IMR-90 (cell line): ENCODE measurements around the gene COX14. TPM values are rescaled to one million over a fixed set of nuclear protein-coding genes. Genes with fewer than 3 reads are reported as not detected.

Experiments
- ATAC-seq: fragments of 200-7000 bp; cut with Tn5 transposase; 2 replicates; pipeline ENCODE4 v1.9.1; 2020; ENCODE audit warnings: low read depth, mild to moderate bottlenecking, moderate library complexity
- BruUV-seq: library from RNA; stranded (reverse); fragments of 400-500 nt; replicated peaks from 2 replicates; lab custom pipeline; 2021; lab: Mats Ljungman, UMichigan
- CTCF ChIA-PET: fragments of 300-600 bp; formaldehyde crosslinking; extraction: SDS; loops from one replicate; lab custom pipeline; 2021; ENCODE audit warnings: antibody characterized with exemption; lab: Yijun Ruan, JAX
- POLR2A ChIA-PET: fragments of 300-600 bp; sonication (Branson Sonifier 250); formaldehyde crosslinking; loops from one replicate; lab custom pipeline; 2022; ENCODE audit warnings: antibody characterized with exemption; ENCODE audit not compliant: unreplicated experiment; lab: Charles Lee
- DNase-seq: peaks from one replicate; pipeline ENCODE4 v3.0.0; 2013
- H2AFZ ChIP-seq: replicated peaks from 2 replicates; pipeline ENCODE3; 2013; ENCODE audit warnings: low read length, mild to moderate bottlenecking; ENCODE audit not compliant: poor library complexity
- H2AK5ac ChIP-seq: 2 replicates; pipeline ENCODE4 v1.6.1; 2013; ENCODE audit warnings: low read depth, low read length, inconsistent platforms
- H2AK9ac ChIP-seq: replicated peaks from 2 replicates; pipeline ENCODE3; 2013; ENCODE audit warnings: mild to moderate bottlenecking, low read depth, low read length, moderate library complexity; ENCODE audit not compliant: poor library complexity
- H2BK120ac ChIP-seq: 2 replicates; pipeline ENCODE4 v1.6.1; 2013; ENCODE audit warnings: low read depth, low read length, inconsistent platforms
- H2BK15ac ChIP-seq: 3 replicates; pipeline ENCODE4 v1.6.1; 2013; ENCODE audit warnings: low read depth, low read length, inconsistent platforms
- H2BK20ac ChIP-seq: 2 replicates; pipeline ENCODE4 v1.6.1; 2013; ENCODE audit warnings: low read depth, mild to moderate bottlenecking, inconsistent platforms, low read length, moderate library complexity
- H2BK5ac ChIP-seq: 2 replicates; pipeline ENCODE4 v1.6.1; 2013; ENCODE audit warnings: mild to moderate bottlenecking, low read depth, low read length, inconsistent platforms; ENCODE audit not compliant: poor library complexity, severe bottlenecking
- H3K14ac ChIP-seq: replicated peaks from 2 replicates; pipeline ENCODE4 v1.6.1; 2013; ENCODE audit warnings: low read depth, low read length, inconsistent platforms
- H3K18ac ChIP-seq: 2 replicates; pipeline ENCODE4 v1.6.1; 2013; ENCODE audit warnings: low read depth, low read length, control low read depth
- H3K23ac ChIP-seq: 2 replicates; pipeline ENCODE4 v1.6.1; 2013; ENCODE audit warnings: low read depth, low read length, inconsistent platforms
- H3K27ac ChIP-seq: 2 replicates; pipeline ENCODE4 v1.5.1; 2013; ENCODE audit warnings: mild to moderate bottlenecking, control low read depth, low read length; ENCODE audit not compliant: insufficient read depth
- H3K27me3 ChIP-seq: 2 replicates; pipeline ENCODE4 v1.6.1; 2013; ENCODE audit warnings: low read length; ENCODE audit not compliant: control insufficient read depth, insufficient read depth
- H3K36me3 ChIP-seq: 2 replicates; pipeline ENCODE4 v1.6.1; 2013; ENCODE audit warnings: low read length, mixed read lengths; ENCODE audit not compliant: control insufficient read depth, insufficient read depth
- H3K4ac ChIP-seq: 2 replicates; pipeline ENCODE4 v1.6.1; 2013; ENCODE audit warnings: low read depth, low read length, inconsistent platforms
- H3K4me1 ChIP-seq: 2 replicates; pipeline ENCODE4 v1.6.1; 2013; ENCODE audit warnings: low read length, mixed read lengths; ENCODE audit not compliant: control insufficient read depth, insufficient read depth
- H3K4me2 ChIP-seq: 2 replicates; pipeline ENCODE4 v1.6.1; 2013; ENCODE audit warnings: low read depth, mild to moderate bottlenecking, control low read depth, low read length, moderate library complexity
- H3K4me3 ChIP-seq: 2 replicates; pipeline ENCODE4 v1.5.1; 2013; ENCODE audit warnings: low read depth, mild to moderate bottlenecking, control low read depth, low read length, moderate library complexity; ENCODE audit not compliant: insufficient read depth
- H3K56ac ChIP-seq: 2 replicates; pipeline ENCODE4 v1.6.1; 2013; ENCODE audit warnings: low read length, inconsistent platforms; ENCODE audit not compliant: insufficient read depth; ENCODE audit errors: extremely low read depth
- H3K79me1 ChIP-seq, 2 experiments: 2 replicates each; pipeline ENCODE4 v1.6.1; 2013; ENCODE audit warnings: low read length in 2 of 2, inconsistent platforms in 1 of 2, low read depth in 1 of 2
- H3K9ac ChIP-seq: 2 replicates; pipeline ENCODE4 v1.6.1; 2013; ENCODE audit warnings: low read depth, low read length, control low read depth
- H3K9me1 ChIP-seq: 2 replicates; pipeline ENCODE4 v1.6.1; 2013; ENCODE audit warnings: low read length, inconsistent platforms; ENCODE audit not compliant: insufficient read depth
- H3K9me3 ChIP-seq: 2 replicates; pipeline ENCODE4 v1.6.1; 2013; ENCODE audit warnings: low read length; ENCODE audit not compliant: control insufficient read depth, insufficient read depth
- H4K20me1 ChIP-seq: 2 replicates; pipeline ENCODE4 v1.6.1; 2013; ENCODE audit warnings: low read length, inconsistent platforms; ENCODE audit not compliant: insufficient read depth
- H4K5ac ChIP-seq: 2 replicates; pipeline ENCODE4 v1.6.1; 2013; ENCODE audit warnings: mild to moderate bottlenecking, low read depth, low read length, control low read depth
- H4K8ac ChIP-seq, 2 experiments: 2 replicates each; pipeline ENCODE4 v1.6.1; 2013; ENCODE audit warnings: low read depth in 2 of 2, low read length in 2 of 2, control low read depth in 1 of 2, inconsistent platforms in 1 of 2
- H4K91ac ChIP-seq: 2 replicates; pipeline ENCODE4 v1.6.1; 2013; ENCODE audit warnings: low read depth, low read length, inconsistent platforms; ENCODE audit not compliant: insufficient read depth
- BHLHE40 ChIP-seq: fragments of 150-350 bp; IDR thresholded peaks from 2 replicates; pipeline ENCODE4 v1.6.1; 2016; ENCODE audit warnings: mild to moderate bottlenecking, low read depth, low read length
- CEBPB ChIP-seq: IDR thresholded peaks from 2 replicates; pipeline ENCODE4 v1.6.1; 2012; ENCODE audit warnings: low read depth, low read length, improper control_type of control experiment
- CHD1 ChIP-seq: IDR thresholded peaks from 2 replicates; pipeline ENCODE4 v1.6.1; 2012; ENCODE audit warnings: low read depth, low read length, improper control_type of control experiment
- FOS ChIP-seq: fragments of 150-350 bp; IDR thresholded peaks from 2 replicates; pipeline ENCODE4 v1.6.1; 2016; ENCODE audit warnings: low read depth, low read length
- MAZ ChIP-seq: IDR thresholded peaks from 2 replicates; pipeline ENCODE4 v1.6.1; 2012; ENCODE audit warnings: low read depth, mild to moderate bottlenecking, low read length, improper control_type of control experiment, moderate library complexity, borderline replicate concordance
- MXI1 ChIP-seq: IDR thresholded peaks from 2 replicates; pipeline ENCODE4 v1.6.1; 2012; ENCODE audit warnings: low read depth, mild to moderate bottlenecking, low read length, moderate library complexity, borderline replicate concordance
- NFE2L2 ChIP-seq: fragments of 150-350 bp; IDR thresholded peaks from 2 replicates; pipeline ENCODE4 v1.6.1; 2016; ENCODE audit warnings: low read depth, mild to moderate bottlenecking, low read length
- POLR2A ChIP-seq: IDR thresholded peaks from 2 replicates; pipeline ENCODE4 v1.6.1; 2012; ENCODE audit warnings: mild to moderate bottlenecking, low read depth, low read length
- RAD21 ChIP-seq: IDR thresholded peaks from 2 replicates; pipeline ENCODE4 v1.6.1; 2012; ENCODE audit warnings: low read length, improper control_type of control experiment
- RCOR1 ChIP-seq: IDR thresholded peaks from 2 replicates; pipeline ENCODE4 v1.6.1; 2012; ENCODE audit warnings: mild to moderate bottlenecking, low read length, improper control_type of control experiment; ENCODE audit not compliant: insufficient replicate concordance
- SMC3 ChIP-seq: fragments of 150-350 bp; IDR thresholded peaks from 2 replicates; pipeline ENCODE4 v1.6.1; 2016; ENCODE audit warnings: low read depth, mild to moderate bottlenecking, antibody characterized with exemption, low read length, moderate library complexity
- WGBS, 2 experiments: methylation state at CpG; one replicate each; pipeline versions ENCODE4 v1.1.5 to v1.1.7; 2013; ENCODE audit warnings: missing lambda C conversion rate in 2 of 2; ENCODE audit not compliant: insufficient read length in 1 of 2; ENCODE audit errors: extremely low coverage in 2 of 2; 5-methylcytosine and 5-hydroxymethylcytosine counted together
- dilution Hi-C: fragments of 300-500 bp; cut with HindIII; formaldehyde crosslinking; loops from one replicate; pipeline ENCODE4 v1.14.3; 2018; ENCODE audit warnings: low sequenced_read_pairs; ENCODE audit not compliant: unreplicated experiment
- in situ Hi-C: fragments of 300-500 bp; cut with MboI; formaldehyde crosslinking; loops from 3 replicates; pipeline ENCODE4 v1.14.3; 2019; ENCODE audit warnings: low sequenced_read_pairs, inconsistent platforms, mixed read lengths
- intact Hi-C: fragments of 100-400 bp; cut with micrococcal nuclease; formaldehyde crosslinking; loops from 2 replicates; pipeline ENCODE4 v1.10.0; 2022
- polyA plus RNA-seq, 3 experiments: library from polyadenylated mRNA; depleted of rRNA; stranded (reverse); fragments of >200 nt; gene quantifications; 2 replicates each; pipeline ENCODE4 v1.2.3, GENCODE V29; 2012; ENCODE audit warnings: low replicate concordance in 1 of 3
- total RNA-seq: library from RNA; depleted of rRNA; stranded (reverse); fragments of >200 nt; gene quantifications from 2 replicates; pipeline ENCODE4 v1.2.3, GENCODE V29; 2012

COX14 gene
- total and polyA plus RNA-seq, 2 of the 4 experiments (the other 2 are of a cell fraction): 30.8 to 81.8 TPM

GRCh38 chr12:50164963-50165362 lies 52.9 kb downstream of the COX14 start:
- Histone ChIP-seq H2BK5ac (peak overlapping the region; percentile 32), H4K5ac (no peak overlapping the region), H3K23ac (no peak overlapping the region), H3K9me3 (peaks cover 5% of the 10 kb centered on the region), H3K36me3 (no peaks in the 10 kb centered on the region), H3K4me1 (peaks cover 5% of the 10 kb centered on the region; the same call in 1 of the 2 replicates), H3K27me3 (no peaks in the 10 kb centered on the region), H2BK120ac (no peak overlapping the region), H3K14ac (no peak overlapping the region), H3K27ac (no peak overlapping the region), H2AK5ac (no peak overlapping the region), H2BK20ac (no peak overlapping the region), H2BK15ac (no peak overlapping the region), H4K20me1 (peaks cover 17% of the 10 kb centered on the region), H3K18ac (no peak overlapping the region), H3K9me1 (peaks cover 6% of the 10 kb centered on the region; the same call in 1 of the 2 replicates), H3K79me1 (peaks cover 0 to 51% of the 10 kb centered on the region in 2 experiments; a peak in 3 of 4 replicates), H3K9ac (no peak overlapping the region), H3K4me3 (no peak overlapping the region), H3K4me2 (peak overlapping the region; percentile 32; the same call in 1 of the 2 replicates), H3K4ac (no peak overlapping the region), H3K56ac (no peak overlapping the region), H4K8ac (no peak overlapping the region), H2AFZ (no peak overlapping the region), H2AK9ac (no peak overlapping the region), H4K91ac (no peak overlapping the region)
- dilution Hi-C loops (no loop called here), intact Hi-C loops (loop anchor here (5.0 kb wide), 1 partner anchor 78 kb away; the partner anchor contains the start of gene SMARCD1), in situ Hi-C loops (no loop called here)
- DNase-seq: no peak
- ChIA-PET POLR2A (no interaction called here), CTCF (no interaction called here)
- 98% methylated on average over 7 of the region's 20 CpGs; no CpG with 5 or more reads in 1 of the 2 experiments for WGBS, 2 experiments
- BruUV-seq: TSS peak; percentile 23
- ATAC-seq: no peak
- no peak for TF ChIP-seq POLR2A
- no peak for TF ChIP-seq CEBPB
- TF ChIP-seq MAZ: no peak
- no peak for TF ChIP-seq FOS
- no peak for TF ChIP-seq RAD21
- TF ChIP-seq RCOR1: no peak
- TF ChIP-seq SMC3: no peak
- TF ChIP-seq BHLHE40: no peak
- TF ChIP-seq MXI1: no peak
- TF ChIP-seq CHD1: no peak
- no peak for TF ChIP-seq NFE2L2
